AG04450 (cell line): Measurements from ENCODE around the gene LRRC36. TPM values are rescaled to one million over a fixed set of nuclear protein-coding genes. Genes with fewer than 3 reads are reported as not detected.

Experiments used
- CTCF ChIA-PET: fragments of 300-600, 350-600 bp; formaldehyde crosslinking; extraction: SDS; loops from one replicate; lab custom pipeline; 2022; ENCODE audit warnings: antibody characterized with exemption, inconsistent platforms; lab: Charles Lee
- POLR2A ChIA-PET: fragments of 350-600 bp; formaldehyde crosslinking; extraction: SDS; loops from one replicate; lab custom pipeline; 2021; ENCODE audit warnings: antibody characterized with exemption, inconsistent platforms; lab: Yijun Ruan, JAX
- DNase-seq: peaks from one replicate; pipeline ENCODE4 v3.0.0-alpha.2; 2011; ENCODE audit warnings: low read depth, low spot score
- H3K27ac ChIP-seq: one replicate; pipeline ENCODE4 v1.5.1; 2012; ENCODE audit warnings: low read depth, low read length, control low read depth
- H3K27me3 ChIP-seq: one replicate; pipeline ENCODE4 v1.6.0; 2012; ENCODE audit warnings: low read length; ENCODE audit not compliant: control insufficient read depth, insufficient read depth
- H3K4me3 ChIP-seq: 2 replicates; pipeline ENCODE4 v1.5.1; 2011; ENCODE audit warnings: mild to moderate bottlenecking, low read depth, low read length, control low read depth
- H3K9me3 ChIP-seq: 2 replicates; pipeline ENCODE4 v1.5.1; 2012; ENCODE audit warnings: low read length; ENCODE audit not compliant: control insufficient read depth, insufficient read depth
- polyA plus RNA-seq: library from polyadenylated mRNA; depleted of rRNA; stranded (reverse); fragments of >200 nt; gene quantifications from 2 replicates; pipeline ENCODE4 v1.2.3, GENCODE V29; 2011
- TF ChIP-seq, protein P1 (sequence below): IDR thresholded peaks from 2 replicates; pipeline ENCODE4 v1.5.1; 2011; ENCODE audit warnings: low read depth, low read length, control low read depth, inconsistent platforms

The LRRC36 gene
- polyA plus RNA-seq, 1 experiment: 0.41 TPM

DNA sequence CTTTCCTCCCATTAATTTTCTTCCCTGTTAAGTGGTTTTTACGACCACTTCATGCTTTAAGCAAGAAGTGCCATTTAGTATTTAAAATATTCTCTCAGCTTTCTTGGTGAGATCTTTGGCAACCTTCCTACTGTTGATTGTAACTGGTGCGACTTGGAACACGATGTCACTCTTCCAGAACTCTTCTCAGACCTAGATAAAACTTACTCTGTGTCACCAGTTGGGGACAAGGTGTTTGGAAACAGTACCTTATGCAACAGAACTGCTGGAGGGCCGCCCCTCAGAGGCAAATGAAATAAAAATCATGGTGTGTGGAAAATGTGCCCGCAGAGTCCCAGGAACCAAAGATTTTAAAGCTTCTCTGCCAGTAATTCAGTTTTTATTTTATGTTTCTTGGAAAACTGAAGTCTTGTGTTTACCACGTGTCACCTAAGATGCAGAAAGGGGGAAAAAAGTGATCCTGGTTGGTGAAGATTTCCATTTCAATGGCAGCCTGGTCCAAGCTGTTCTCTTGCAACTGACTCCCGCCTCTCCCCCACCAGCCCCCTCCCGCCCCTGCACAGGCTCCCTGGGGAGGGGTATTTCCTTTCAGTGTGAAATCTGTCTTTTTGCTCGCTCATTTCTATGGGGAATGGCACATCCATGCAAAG, 97.1 kb downstream of the LRRC36 start:
- Histone ChIP-seq H3K9me3 (no peaks in the 10 kb centered on the region), H3K27me3 (peaks cover 36% of the 10 kb centered on the region), H3K27ac (no peak overlapping the region), H3K4me3 (no peak overlapping the region)
- ChIA-PET CTCF (interaction anchor here (6.7 kb wide), 1 partner anchor 42 kb away, joined by 154 read pairs; no protein-coding TSS in a partner anchor), POLR2A (no interaction called here)
- DNase-seq: no peak
- TF ChIP-seq, protein P1, sequence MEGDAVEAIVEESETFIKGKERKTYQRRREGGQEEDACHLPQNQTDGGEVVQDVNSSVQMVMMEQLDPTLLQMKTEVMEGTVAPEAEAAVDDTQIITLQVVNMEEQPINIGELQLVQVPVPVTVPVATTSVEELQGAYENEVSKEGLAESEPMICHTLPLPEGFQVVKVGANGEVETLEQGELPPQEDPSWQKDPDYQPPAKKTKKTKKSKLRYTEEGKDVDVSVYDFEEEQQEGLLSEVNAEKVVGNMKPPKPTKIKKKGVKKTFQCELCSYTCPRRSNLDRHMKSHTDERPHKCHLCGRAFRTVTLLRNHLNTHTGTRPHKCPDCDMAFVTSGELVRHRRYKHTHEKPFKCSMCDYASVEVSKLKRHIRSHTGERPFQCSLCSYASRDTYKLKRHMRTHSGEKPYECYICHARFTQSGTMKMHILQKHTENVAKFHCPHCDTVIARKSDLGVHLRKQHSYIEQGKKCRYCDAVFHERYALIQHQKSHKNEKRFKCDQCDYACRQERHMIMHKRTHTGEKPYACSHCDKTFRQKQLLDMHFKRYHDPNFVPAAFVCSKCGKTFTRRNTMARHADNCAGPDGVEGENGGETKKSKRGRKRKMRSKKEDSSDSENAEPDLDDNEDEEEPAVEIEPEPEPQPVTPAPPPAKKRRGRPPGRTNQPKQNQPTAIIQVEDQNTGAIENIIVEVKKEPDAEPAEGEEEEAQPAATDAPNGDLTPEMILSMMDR: no peak

DNA sequence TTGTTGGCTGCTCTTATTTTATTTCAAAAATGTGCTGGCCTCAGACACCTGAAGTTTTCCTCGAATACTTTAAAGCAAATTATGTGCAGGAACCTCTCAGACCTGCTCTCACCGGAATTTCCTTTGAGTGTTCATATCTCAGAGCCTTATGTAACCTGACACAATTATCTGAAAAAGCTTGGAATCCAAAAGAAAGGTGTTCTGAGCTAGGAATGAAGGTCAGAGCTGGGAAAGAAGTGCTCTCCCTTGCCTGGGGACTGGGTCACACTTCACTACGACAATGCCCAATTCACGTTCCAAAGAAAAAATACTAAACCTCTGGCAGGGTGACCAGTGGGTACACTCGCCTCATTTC, 97.6 kb downstream of the LRRC36 start:
- POLR2A ChIA-PET: interaction anchor here (0.8 kb wide), 1 partner anchor 11 kb away, joined by 5 read pairs; no protein-coding TSS in a partner anchor
- no peaks in the 10 kb centered on the region for H3K9me3 ChIP-seq
- CTCF ChIA-PET: interaction anchor here (1.0 to 6.7 kb wide), 3 partner anchors 8 to 75 kb away, joined by 3 to 154 read pairs (median 4); partner anchors contain the start of gene ZDHHC1
- TF ChIP-seq, protein P1: no peak
- H3K27ac ChIP-seq: no peak overlapping the region
- DNase-seq: no peak
- no peak overlapping the region for H3K4me3 ChIP-seq
- H3K27me3 ChIP-seq: peaks cover 41% of the 10 kb centered on the region

DNA sequence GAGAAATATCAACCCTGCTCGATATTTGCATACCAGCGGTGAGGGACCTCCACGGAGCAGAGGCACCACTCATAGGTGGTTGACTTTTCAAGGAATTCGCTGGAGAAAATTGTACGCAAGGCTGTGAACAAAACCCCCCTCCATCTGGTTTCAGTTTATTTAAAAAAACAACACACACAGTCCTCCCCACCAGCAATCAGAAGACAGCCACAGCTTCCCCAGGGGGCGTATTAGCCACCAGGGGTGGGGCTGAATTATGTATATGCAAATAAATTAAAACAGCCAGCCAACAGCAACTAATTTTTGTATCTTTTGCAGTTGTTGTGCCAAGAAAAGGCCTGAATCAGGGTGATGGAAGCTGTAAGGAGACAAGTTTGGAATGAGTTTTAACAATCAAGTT, 98.4 kb downstream of the LRRC36 start:
- TF ChIP-seq, protein P1: no peak
- DNase-seq: no peak
- ChIA-PET CTCF (interaction anchor here (1.0 to 6.7 kb wide), 5 partner anchors 9 to 76 kb away, joined by 3 to 154 read pairs (median 3); partner anchors contain the start of gene ZDHHC1), POLR2A (interaction anchor here (0.8 kb wide), 1 partner anchor 10 kb away, joined by 5 read pairs; no protein-coding TSS in a partner anchor)
- H3K9me3 ChIP-seq: no peaks in the 10 kb centered on the region
- H3K4me3 ChIP-seq: no peak overlapping the region
- peaks cover 48% of the 10 kb centered on the region for H3K27me3 ChIP-seq
- H3K27ac ChIP-seq: peak overlapping the region; percentile 21

DNA sequence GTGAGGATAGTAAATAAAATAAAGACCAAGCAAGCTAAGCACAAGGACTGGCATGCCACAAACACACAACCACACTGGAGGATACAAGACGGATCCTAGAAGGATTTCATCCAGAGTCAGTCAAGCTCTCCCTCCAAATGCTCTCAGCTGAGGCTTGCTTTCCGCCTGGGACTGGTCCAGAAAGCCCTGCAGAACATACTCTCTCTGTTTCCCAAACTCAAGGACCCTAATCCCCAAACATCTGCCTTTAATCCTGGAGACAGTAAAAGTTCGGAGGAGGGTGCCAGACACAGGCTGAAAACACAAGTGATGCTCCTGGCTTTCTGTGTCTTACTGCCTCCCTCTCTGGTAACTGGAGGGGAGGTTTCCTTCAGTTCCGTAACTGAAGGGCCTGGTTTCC, 99.0 kb downstream of the LRRC36 start:
- CTCF ChIA-PET: interaction anchor here (1.0 to 6.7 kb wide), 4 partner anchors 8 to 52 kb away, joined by 3 to 154 read pairs (median 18); partner anchors contain the start of gene ZDHHC1
- DNase-seq: no peak

More for the DNA sequence above, 99.0 kb downstream of the LRRC36 start:
- H3K9me3 ChIP-seq: no peaks in the 10 kb centered on the region
- H3K27ac ChIP-seq: no peak overlapping the region
- TF ChIP-seq, protein P1: no peak
- POLR2A ChIA-PET: no interaction called here
- peaks cover 53% of the 10 kb centered on the region for H3K27me3 ChIP-seq
- H3K4me3 ChIP-seq: no peak overlapping the region
